Measurements from ENCODE around the gene ATXN1. TPM values are rescaled to one million over a fixed set of nuclear protein-coding genes. Genes with fewer than 3 reads are reported as not detected.

ATXN1 gene
- total and polyA plus RNA-seq, 7 donors: 1.3 to 50.9 (median 21.6) TPM

DNA sequence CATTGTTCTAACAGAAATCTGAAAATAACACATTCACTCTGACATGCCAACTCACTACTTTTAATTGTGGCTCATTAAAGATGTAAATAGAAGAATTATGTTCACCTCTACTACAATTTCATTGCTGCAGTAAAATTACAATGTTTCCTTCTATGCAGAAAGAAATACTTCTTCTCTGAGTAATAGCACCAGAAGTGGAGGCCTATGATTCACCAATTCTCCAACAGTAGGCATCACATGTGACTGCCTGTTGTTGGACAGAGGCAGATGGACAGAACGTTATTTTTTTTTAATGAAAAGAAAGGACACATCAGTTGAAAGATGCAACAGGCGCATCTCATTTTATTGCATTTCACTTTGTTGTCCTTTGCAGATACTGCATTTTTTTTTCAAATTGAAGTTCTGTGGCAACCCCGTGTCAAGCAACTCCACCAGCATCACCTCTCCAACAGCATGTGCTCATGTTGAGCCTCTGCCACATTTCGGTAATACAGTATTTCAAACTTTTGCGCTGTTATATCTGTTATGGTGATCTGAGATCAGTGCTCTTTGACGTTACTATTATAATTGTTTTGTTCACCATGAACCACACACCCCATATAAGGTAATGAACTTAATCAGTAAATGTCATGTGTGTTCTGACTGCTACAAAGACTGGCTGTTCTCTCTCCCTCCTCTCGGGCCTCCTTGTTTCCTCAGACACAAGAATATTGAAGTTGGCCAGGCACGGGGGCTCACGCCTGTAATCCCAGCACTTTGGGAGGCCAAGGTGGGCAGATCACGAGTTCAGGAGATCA is 121.4 kb downstream of the ATXN1 start:
- H3K4me1 ChIP-seq: peaks cover 8% of the 10 kb centered on the region
- H3K27me3 ChIP-seq (ENCODE audit: insufficient read depth in 3 of 3, low read length in 2 of 3): no peaks in the 10 kb centered on the region
- TF ChIP-seq, protein P1, sequence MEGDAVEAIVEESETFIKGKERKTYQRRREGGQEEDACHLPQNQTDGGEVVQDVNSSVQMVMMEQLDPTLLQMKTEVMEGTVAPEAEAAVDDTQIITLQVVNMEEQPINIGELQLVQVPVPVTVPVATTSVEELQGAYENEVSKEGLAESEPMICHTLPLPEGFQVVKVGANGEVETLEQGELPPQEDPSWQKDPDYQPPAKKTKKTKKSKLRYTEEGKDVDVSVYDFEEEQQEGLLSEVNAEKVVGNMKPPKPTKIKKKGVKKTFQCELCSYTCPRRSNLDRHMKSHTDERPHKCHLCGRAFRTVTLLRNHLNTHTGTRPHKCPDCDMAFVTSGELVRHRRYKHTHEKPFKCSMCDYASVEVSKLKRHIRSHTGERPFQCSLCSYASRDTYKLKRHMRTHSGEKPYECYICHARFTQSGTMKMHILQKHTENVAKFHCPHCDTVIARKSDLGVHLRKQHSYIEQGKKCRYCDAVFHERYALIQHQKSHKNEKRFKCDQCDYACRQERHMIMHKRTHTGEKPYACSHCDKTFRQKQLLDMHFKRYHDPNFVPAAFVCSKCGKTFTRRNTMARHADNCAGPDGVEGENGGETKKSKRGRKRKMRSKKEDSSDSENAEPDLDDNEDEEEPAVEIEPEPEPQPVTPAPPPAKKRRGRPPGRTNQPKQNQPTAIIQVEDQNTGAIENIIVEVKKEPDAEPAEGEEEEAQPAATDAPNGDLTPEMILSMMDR (IDR thresholded peaks at IDR 0.05): no peak
- WGBS, 3 donors: 90 to 94% (median 92%) methylated on average over 10 of the region's 10 CpGs
- H3K36me3 ChIP-seq (ENCODE audit: insufficient read depth in 1 of 2, low read depth in 1 of 2): peaks cover 0 to 14% of the 10 kb centered on the region in 2 donors
- H3K27ac ChIP-seq: no peak overlapping the region
- ATAC-seq (peak in 2 of 4 donors; percentile 53 to 63), DNase-seq (no peak)
- H3K9me3 ChIP-seq: no peaks in the 10 kb centered on the region
- no peak overlapping the region for H3K4me3 ChIP-seq
- intact Hi-C loops (cut with DNase I): no loop called here

DNA sequence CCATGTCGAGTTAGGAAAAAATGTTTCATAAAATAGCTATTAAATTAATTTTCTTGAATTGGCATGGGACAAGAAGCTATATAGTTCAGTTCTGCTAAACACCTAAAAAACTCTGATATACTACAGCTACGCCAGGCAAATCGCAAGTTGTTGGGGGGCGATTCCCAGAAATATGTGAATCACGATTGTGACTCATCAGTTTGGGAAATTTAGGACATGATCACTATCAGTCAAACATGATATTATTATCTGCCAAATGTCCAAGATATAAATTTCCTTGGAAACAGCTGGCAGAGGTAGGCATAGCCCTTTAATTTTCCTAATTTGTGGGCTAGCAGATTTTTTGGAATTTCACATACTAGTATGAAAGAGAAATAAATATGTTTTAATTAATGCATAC is 123.6 kb downstream of the ATXN1 start:
- Histone ChIP-seq H3K36me3 (ENCODE audit: insufficient read depth in 1 of 2, low read depth in 1 of 2) (peaks cover 0 to 7% of the 10 kb centered on the region in 2 donors), H3K27me3 (ENCODE audit: insufficient read depth in 3 of 3, low read length in 2 of 3) (no peaks in the 10 kb centered on the region), H3K27ac (no peak overlapping the region), H3K4me1 (peaks cover 8% of the 10 kb centered on the region), H3K9me3 (no peaks in the 10 kb centered on the region), H3K4me3 (no peak overlapping the region)
- intact Hi-C loops (cut with DNase I): no loop called here
- no peak for ATAC-seq
- WGBS, 3 donors: 75 to 96% (median 78%) methylated on average over 5 of the region's 5 CpGs
- DNase-seq: no peak
- TF ChIP-seq, protein P1 (IDR thresholded peaks at IDR 0.05): no peak

DNA sequence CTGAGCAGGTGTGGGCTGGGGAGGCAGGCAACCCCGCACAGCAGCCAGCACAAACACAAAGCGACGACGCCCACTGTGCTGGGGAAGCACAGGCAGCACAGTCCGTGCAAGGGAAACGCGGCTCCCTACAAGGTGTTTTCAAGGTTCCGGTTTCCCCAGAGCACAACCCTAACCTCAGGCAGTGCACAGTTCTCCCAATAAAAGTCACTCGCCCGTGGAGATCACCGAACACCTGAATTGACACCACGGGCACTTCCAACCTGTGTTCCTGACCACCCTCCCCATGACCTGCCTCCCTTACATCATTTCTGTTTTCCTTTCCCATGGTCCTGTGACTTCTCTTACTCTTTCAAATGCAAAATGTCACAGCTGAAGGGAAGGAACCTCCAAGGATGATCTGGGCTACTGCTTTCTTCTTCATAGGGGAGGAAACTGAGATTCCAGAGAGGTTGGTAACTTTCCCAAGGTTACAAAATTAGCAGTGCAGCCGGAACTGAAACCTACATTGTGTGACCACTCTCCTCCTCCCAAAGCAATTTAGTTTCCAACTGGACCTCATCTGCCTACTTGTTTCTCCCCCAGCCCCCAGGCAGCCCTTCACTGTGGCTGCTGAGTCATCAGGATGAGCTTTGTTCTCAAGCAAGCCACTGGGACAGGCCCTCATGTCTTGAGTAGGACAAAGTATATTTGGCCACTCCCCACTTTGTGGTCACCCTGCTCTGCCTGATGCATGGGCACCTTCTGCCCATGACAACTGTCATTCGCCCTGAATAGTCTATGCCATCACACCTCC is 125.3 kb downstream of the ATXN1 start:
- Histone ChIP-seq H3K27ac (no peak overlapping the region), H3K4me1 (peaks cover 8% of the 10 kb centered on the region)
- WGBS, 3 donors: 70 to 89% (median 80%) methylated on average over 13 to 14 of the region's 14 CpGs

DNA sequence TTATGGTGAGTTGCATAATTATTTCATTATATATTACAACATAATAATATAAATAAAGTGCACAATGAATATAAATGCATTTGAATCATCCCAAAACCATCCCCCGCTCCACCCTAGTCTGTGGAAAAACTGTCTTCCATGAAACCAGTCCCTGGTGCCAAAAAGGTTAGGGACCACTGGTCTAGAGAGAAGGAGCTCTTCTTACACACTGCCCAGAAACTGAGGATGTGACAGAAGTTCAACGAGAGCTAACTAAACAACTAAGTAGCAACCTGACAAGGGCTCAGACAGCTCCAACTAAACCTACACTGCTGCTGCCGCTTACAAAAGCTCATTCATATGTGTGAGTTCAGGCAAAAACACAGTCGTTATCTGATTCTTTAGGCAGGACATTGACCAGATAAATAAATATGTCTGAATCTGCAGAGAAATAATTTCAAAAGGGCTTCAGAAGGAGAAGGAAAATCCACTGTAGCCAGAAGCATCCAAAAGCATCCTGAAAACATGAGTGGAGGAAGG is 125.9 kb downstream of the ATXN1 start:
- H3K27me3 ChIP-seq (ENCODE audit: insufficient read depth in 3 of 3, low read length in 2 of 3): no peaks in the 10 kb centered on the region
- peaks cover 8% of the 10 kb centered on the region for H3K4me1 ChIP-seq
- ATAC-seq (no peak), DNase-seq (no peak)
- no peaks in the 10 kb centered on the region for H3K36me3 ChIP-seq (ENCODE audit: insufficient read depth in 1 of 2, low read depth in 1 of 2)
- intact Hi-C loops (cut with DNase I): no loop called here
- TF ChIP-seq, protein P1 (IDR thresholded peaks at IDR 0.05): no peak
- no peak overlapping the region for H3K27ac ChIP-seq
- 91 to 95% (median 93%) methylated on average over 4 of the region's 4 CpGs for WGBS, 3 donors
- no peaks in the 10 kb centered on the region for H3K9me3 ChIP-seq
- H3K4me3 ChIP-seq: no peak overlapping the region

More for the DNA sequence above, 125.3 kb downstream of the ATXN1 start:
- ATAC-seq (peak; percentile 62 to 89 (median 87)), DNase-seq (no peak)
- intact Hi-C loops (cut with DNase I): no loop called here
- H3K36me3 ChIP-seq (ENCODE audit: insufficient read depth in 1 of 2, low read depth in 1 of 2): no peaks in the 10 kb centered on the region
- no peak overlapping the region for H3K4me3 ChIP-seq
- no peaks in the 10 kb centered on the region for H3K9me3 ChIP-seq
- no peaks in the 10 kb centered on the region for H3K27me3 ChIP-seq (ENCODE audit: insufficient read depth in 3 of 3, low read length in 2 of 3)
- TF ChIP-seq, protein P1 (IDR thresholded peaks at IDR 0.05): no peak

Data from psoas muscle (tissue), 8 donors.